ENCODE results near the gene PILRA.

DNA sequence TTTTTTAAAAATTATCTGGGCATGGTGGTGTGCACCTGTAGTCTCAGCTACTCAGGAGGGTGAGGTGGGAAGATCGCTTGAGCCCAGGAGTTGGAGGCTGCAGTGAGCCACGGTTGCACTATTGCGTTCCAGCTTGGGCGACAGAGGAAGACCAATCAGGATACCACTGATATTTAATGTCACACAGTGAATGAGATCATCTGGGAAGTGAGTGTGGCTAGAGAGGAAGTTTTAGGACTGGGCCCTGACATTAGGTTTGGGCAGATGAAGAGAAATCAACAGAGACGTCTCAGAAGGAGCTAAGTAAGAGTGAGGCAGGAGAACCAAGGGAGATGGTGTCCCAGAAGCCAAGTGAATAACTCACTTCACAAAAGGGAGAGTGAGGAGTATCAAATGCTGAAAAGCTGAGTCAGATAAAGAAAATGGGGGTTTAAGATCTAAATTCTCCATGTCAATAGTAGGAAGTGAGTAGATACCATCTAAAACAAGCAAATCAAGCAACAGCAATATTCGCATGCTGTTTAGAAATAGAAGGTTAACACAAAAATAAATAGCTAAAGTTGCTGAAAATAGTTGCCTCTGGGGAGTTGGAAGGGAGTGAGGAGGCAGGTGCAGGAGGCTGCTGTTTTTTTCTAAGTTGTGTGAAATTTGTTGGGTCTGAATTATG is 11.5 kb downstream of the PILRA start:
- TF ChIP-seq, protein P1, sequence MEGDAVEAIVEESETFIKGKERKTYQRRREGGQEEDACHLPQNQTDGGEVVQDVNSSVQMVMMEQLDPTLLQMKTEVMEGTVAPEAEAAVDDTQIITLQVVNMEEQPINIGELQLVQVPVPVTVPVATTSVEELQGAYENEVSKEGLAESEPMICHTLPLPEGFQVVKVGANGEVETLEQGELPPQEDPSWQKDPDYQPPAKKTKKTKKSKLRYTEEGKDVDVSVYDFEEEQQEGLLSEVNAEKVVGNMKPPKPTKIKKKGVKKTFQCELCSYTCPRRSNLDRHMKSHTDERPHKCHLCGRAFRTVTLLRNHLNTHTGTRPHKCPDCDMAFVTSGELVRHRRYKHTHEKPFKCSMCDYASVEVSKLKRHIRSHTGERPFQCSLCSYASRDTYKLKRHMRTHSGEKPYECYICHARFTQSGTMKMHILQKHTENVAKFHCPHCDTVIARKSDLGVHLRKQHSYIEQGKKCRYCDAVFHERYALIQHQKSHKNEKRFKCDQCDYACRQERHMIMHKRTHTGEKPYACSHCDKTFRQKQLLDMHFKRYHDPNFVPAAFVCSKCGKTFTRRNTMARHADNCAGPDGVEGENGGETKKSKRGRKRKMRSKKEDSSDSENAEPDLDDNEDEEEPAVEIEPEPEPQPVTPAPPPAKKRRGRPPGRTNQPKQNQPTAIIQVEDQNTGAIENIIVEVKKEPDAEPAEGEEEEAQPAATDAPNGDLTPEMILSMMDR (IDR thresholded peaks at IDR 0.05; ENCODE audit: poor library complexity): no peak
- no peak for TF ChIP-seq EZH2 (IDR thresholded peaks at IDR 0.05; ENCODE audit: borderline replicate concordance)

All from hepatocyte (in vitro differentiated cells).